SU-DHL-6 (cell line): ENCODE data around the gene SUN1.

ENCODE experiments used
- EZH2phosphoT487 ChIP-seq: fragments of 200-600 bp; sonication (generic), shearing (Covaris generic); conservative IDR thresholded peaks from 2 replicates; pipeline ENCODE4 v1.6.1; 2018; ENCODE audit warnings: mild to moderate bottlenecking, antibody characterized with exemption, low read length, moderate library complexity, mixed read lengths
- TF ChIP-seq, protein P1 (sequence below): fragments of 200-600 bp; sonication (generic); IDR thresholded peaks from one replicate; pipeline ENCODE4 v1.5.1; 2017; ENCODE audit warnings: antibody characterized with exemption, mild to moderate bottlenecking, low read length, moderate library complexity; ENCODE audit not compliant: insufficient read depth, poor library complexity, severe bottlenecking

GRCh38 chr7:921071-921461 lies 88.8 kb downstream of the SUN1 start:
- TF ChIP-seq, protein P1, sequence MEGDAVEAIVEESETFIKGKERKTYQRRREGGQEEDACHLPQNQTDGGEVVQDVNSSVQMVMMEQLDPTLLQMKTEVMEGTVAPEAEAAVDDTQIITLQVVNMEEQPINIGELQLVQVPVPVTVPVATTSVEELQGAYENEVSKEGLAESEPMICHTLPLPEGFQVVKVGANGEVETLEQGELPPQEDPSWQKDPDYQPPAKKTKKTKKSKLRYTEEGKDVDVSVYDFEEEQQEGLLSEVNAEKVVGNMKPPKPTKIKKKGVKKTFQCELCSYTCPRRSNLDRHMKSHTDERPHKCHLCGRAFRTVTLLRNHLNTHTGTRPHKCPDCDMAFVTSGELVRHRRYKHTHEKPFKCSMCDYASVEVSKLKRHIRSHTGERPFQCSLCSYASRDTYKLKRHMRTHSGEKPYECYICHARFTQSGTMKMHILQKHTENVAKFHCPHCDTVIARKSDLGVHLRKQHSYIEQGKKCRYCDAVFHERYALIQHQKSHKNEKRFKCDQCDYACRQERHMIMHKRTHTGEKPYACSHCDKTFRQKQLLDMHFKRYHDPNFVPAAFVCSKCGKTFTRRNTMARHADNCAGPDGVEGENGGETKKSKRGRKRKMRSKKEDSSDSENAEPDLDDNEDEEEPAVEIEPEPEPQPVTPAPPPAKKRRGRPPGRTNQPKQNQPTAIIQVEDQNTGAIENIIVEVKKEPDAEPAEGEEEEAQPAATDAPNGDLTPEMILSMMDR = no peak
- TF ChIP-seq EZH2phosphoT487 = no peak
